Upper lobe of left lung (tissue), 6 donors: ENCODE measurements around the gene TSG101. TPM values are rescaled to one million over a fixed set of nuclear protein-coding genes. Genes with fewer than 3 reads are reported as not detected.

Experiments
- ATAC-seq, 2 donors: fragments of 200-7000 bp; cut with Tn5 transposase; one replicate each; pipeline ENCODE4 v1.9.1; 2022; ENCODE audit warnings: mild to moderate bottlenecking in 2 of 2, moderate library complexity in 2 of 2; ENCODE audit not compliant: low FRiP score in 2 of 2
- DNase-seq, 2 donors: peaks; one replicate each; pipeline ENCODE4 v3.0.0-alpha.2; 2019 to 2020
- H3K27ac ChIP-seq, 4 donors: fragments of 200-600 bp; sonication (generic); one replicate each; pipeline ENCODE4 v1.5.1; 2016 to 2019
- H3K27me3 ChIP-seq, 4 donors: fragments of 200-600 bp; sonication (generic); one replicate each; pipeline ENCODE4 v1.5.1; 2017 to 2019
- H3K36me3 ChIP-seq, 4 donors: fragments of 200-600 bp; sonication (generic); one replicate each; pipeline ENCODE4 v1.5.1; 2016 to 2019
- H3K4me1 ChIP-seq, 4 donors: fragments of 200-600 bp; sonication (generic); one replicate each; pipeline ENCODE4 v1.5.1; 2018 to 2019
- H3K4me3 ChIP-seq, 4 donors: fragments of 200-600 bp; sonication (generic); one replicate each; pipeline ENCODE4 v1.5.1; 2017 to 2019; ENCODE audit warnings: mild to moderate bottlenecking in 2 of 4, moderate library complexity in 1 of 4
- H3K9me3 ChIP-seq, 4 donors: fragments of 200-600 bp; sonication (generic); one replicate each; pipeline ENCODE4 v1.5.1; 2018 to 2019
- CTCF ChIP-seq, 6 experiments: fragments of 450-650 bp in 4 of 6; fragments of 200-600 bp in 2 of 6; sonication (generic) in 2 of 6; IDR thresholded peaks; one replicate each; pipeline ENCODE4 v1.5.1; 2016 to 2019; ENCODE audit warnings: antibody characterized with exemption in 6 of 6
- EP300 ChIP-seq, 4 donors: sonication (generic); formaldehyde crosslinking; IDR thresholded peaks; one replicate each; pipeline ENCODE4 v1.5.1; 2017; ENCODE audit warnings: antibody characterized with exemption in 4 of 4, control low read depth in 2 of 4
- POLR2A ChIP-seq, 4 donors: fragments of 450-650 bp; IDR thresholded peaks; one replicate each; pipeline ENCODE4 v1.5.1; 2016 to 2017; ENCODE audit warnings: antibody characterized with exemption in 4 of 4, mild to moderate bottlenecking in 2 of 4
- POLR2AphosphoS5 ChIP-seq, 2 donors: sonication (generic); formaldehyde crosslinking; IDR thresholded peaks; one replicate each; pipeline ENCODE4 v1.5.1; 2017; ENCODE audit warnings: antibody characterized with exemption in 2 of 2
- WGBS, 2 donors: methylation state at CpG; one replicate each; pipeline ENCODE4 v1.1.5; 2017 to 2018; 5-methylcytosine and 5-hydroxymethylcytosine counted together
- total RNA-seq, 6 donors: library from RNA; depleted of rRNA in 4 of 6; stranded (reverse); fragments of >200 nt in 4 of 6; gene quantifications; one replicate each; pipeline versions ENCODE4 v1.1.0 to v1.2.1, GENCODE V29; 2016 to 2021
- donor health status: DM: no; HTN: no; CAD: no; lungs with moderate emphysema.
- donor health status: DM: no; HTN: yes; CAD: no; lungs with severe emphysema.

TSG101 gene
- total RNA-seq, 6 donors from 2014 or later, result 40.9 to 77.2 (median 56.8) TPM

DNA sequence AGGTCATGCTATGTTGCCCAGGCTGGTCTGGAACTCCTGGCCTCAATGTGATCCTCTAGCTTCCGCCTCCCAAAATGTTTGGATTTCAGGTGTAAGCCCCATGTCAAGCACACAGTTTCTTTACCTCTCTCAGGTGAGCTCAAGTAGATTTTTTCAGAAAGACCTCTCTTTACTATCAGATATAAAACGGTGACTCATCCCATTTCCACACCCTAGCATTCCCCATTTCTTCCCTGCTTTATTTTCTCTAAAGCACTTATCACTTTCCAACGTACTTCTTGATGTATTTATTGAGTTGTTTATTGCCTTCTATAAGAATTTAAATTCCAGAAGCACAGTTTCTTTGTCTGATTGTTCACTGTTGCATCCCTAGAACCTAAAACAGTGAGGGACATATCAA is 3.7 kb downstream of the TSG101 start:
- Histone ChIP-seq H3K9me3 (no peaks in the 10 kb centered on the region), H3K27me3 (no peaks in the 10 kb centered on the region), H3K36me3 (peaks cover 0 to 26% (median 3%) of the 10 kb centered on the region in 4 donors), H3K4me3 (no peak overlapping the region), H3K4me1 (peaks cover 19 to 41% (median 20%) of the 10 kb centered on the region in 4 donors), H3K27ac (no peak overlapping the region)
- 88 to 92% methylated on average over 3 of the region's 3 CpGs for WGBS, 2 donors
- TF ChIP-seq EP300 (IDR thresholded peaks at IDR 0.05), result no peak
- no peak for TF ChIP-seq POLR2AphosphoS5 (IDR thresholded peaks at IDR 0.05)
- TF ChIP-seq POLR2A (IDR thresholded peaks at IDR 0.05), result no peak
- TF ChIP-seq CTCF (IDR thresholded peaks at IDR 0.05), result no peak
- ATAC-seq, result no peak
- DNase-seq, result no peak

GRCh38 chr11:18522388-18522787 is 4.4 kb downstream of the TSG101 start:
- H3K4me3 ChIP-seq, result no peak overlapping the region
- H3K36me3 ChIP-seq, result peaks cover 0 to 33% (median 4%) of the 10 kb centered on the region in 4 donors
- H3K27me3 ChIP-seq, result no peaks in the 10 kb centered on the region
- ATAC-seq, result no peak
- H3K4me1 ChIP-seq, result peaks cover 12 to 34% (median 17%) of the 10 kb centered on the region in 4 donors
- no peaks in the 10 kb centered on the region for H3K9me3 ChIP-seq
- 77 to 80% methylated on average over 4 of the region's 4 CpGs for WGBS, 2 donors
- no peak for DNase-seq
- TF ChIP-seq EP300 (IDR thresholded peaks at IDR 0.05) (no peak), CTCF (IDR thresholded peaks at IDR 0.05) (no peak), POLR2A (IDR thresholded peaks at IDR 0.05) (no peak), POLR2AphosphoS5 (IDR thresholded peaks at IDR 0.05) (no peak)
- H3K27ac ChIP-seq, result no peak overlapping the region

DNA sequence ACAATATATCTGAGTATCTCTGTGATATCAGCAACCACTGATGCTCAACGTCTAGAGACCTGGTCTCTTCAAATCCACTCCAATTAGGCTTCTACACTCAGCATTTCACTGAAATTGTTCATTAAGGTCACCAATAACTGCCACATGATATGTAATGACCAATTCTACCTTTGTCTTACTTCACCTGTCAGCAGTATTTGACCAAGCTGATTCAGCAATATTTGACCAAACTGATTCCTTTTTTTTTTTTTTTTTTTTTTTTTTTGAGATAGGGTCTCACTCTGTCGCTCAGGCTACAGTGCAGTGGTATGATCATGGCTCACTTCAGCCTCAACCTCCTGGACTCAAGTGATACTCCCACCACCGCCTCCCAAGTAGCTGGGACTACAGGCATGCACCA is 5.6 kb downstream of the TSG101 start:
- DNase-seq (no peak), ATAC-seq (no peak)
- WGBS, 2 donors, result 93 to 97% methylated on average over 3 of the region's 3 CpGs
- Histone ChIP-seq H3K27ac (no peak overlapping the region), H3K9me3 (no peaks in the 10 kb centered on the region), H3K27me3 (no peaks in the 10 kb centered on the region), H3K4me1 (peaks cover 11 to 30% (median 16%) of the 10 kb centered on the region in 4 donors), H3K36me3 (peaks cover 0 to 40% (median 4%) of the 10 kb centered on the region in 4 donors), H3K4me3 (no peak overlapping the region)
- no peak for TF ChIP-seq POLR2A (IDR thresholded peaks at IDR 0.05)

DNA sequence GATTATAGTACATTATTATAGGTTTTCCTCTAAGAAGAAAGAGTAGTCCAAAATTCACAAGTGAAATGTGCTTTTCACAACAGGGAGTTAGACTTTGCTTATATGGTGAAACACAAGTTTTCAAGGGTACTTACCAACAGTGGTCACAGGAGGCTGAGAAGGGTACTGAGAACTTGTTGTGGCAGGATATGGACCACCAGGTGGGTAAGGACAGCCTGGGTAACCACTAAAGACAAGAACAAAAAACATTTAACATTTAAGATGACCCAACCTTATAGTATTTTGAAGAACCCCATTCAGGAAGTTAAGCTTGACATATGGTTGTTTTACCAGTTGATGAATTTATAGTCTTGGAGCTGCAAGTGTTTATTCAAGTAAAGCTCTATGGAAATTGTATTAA is 24.4 kb downstream of the TSG101 start:
- peaks cover 27 to 76% (median 60%) of the 10 kb centered on the region in 4 donors for H3K36me3 ChIP-seq

GRCh38 chr11:18501629-18502028 is 25.1 kb downstream of the TSG101 start:
- Histone ChIP-seq H3K4me3 (no peak overlapping the region), H3K4me1 (no peaks in the 10 kb centered on the region), H3K27me3 (no peaks in the 10 kb centered on the region), H3K27ac (no peak overlapping the region), H3K9me3 (no peaks in the 10 kb centered on the region), H3K36me3 (peaks cover 21 to 76% (median 59%) of the 10 kb centered on the region in 4 donors)
- ATAC-seq (no peak), DNase-seq (no peak)
- TF ChIP-seq POLR2AphosphoS5 (IDR thresholded peaks at IDR 0.05) (no peak), EP300 (IDR thresholded peaks at IDR 0.05) (no peak), POLR2A (IDR thresholded peaks at IDR 0.05) (no peak), CTCF (IDR thresholded peaks at IDR 0.05) (no peak)
- whole genome bisulfite sequencing, 2 donors, result 95 to 100% methylated on average over 1 of the region's 1 CpG

More for the DNA sequence above, 24.4 kb downstream of the TSG101 start:
- H3K9me3 ChIP-seq, result no peaks in the 10 kb centered on the region
- no peak overlapping the region for H3K4me3 ChIP-seq
- H3K27ac ChIP-seq, result no peak overlapping the region
- H3K4me1 ChIP-seq, result no peaks in the 10 kb centered on the region
- ATAC-seq (no peak), DNase-seq (no peak)
- H3K27me3 ChIP-seq, result no peaks in the 10 kb centered on the region
- TF ChIP-seq POLR2A (IDR thresholded peaks at IDR 0.05) (no peak), EP300 (IDR thresholded peaks at IDR 0.05) (no peak), CTCF (IDR thresholded peaks at IDR 0.05) (no peak), POLR2AphosphoS5 (IDR thresholded peaks at IDR 0.05) (no peak)
